ENCODE data around the gene KCTD15.

DNA sequence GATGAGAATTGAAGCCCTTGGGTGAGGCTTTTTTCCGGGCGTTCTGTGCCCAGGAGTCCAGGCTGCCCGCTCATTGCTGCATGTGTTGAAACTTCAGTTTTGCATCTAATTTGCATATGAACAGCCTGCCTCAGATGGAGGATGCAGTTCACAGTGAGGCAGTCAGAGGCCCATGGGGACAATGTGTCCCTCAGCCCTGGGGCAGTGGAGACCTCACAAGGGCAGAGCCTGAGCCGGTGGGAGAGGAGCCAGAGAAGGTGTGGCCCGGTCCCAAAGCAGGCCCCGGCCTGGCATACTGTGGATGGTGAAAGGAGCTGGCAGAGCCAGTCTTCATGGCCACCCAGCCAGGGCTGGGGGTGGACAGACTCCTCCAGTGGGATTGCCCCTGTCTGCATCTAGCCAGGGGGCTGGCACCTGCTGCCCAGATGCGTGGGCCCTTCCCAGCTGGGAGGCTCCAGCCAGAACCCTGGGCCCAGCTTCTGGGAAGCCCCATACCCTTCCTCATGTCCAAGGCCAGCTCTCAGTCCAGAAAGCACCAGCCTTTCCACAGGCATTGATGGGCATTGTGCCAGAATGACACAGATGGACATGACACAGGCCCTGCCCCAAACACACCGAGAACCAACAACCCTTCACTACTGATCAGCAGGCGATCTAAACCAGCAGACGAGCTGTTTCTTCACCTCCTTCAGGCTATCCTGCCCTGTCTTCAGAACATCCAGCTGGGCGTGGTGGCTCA, 32.9 kb upstream of the KCTD15 start:
- TF ChIP-seq, protein P1, sequence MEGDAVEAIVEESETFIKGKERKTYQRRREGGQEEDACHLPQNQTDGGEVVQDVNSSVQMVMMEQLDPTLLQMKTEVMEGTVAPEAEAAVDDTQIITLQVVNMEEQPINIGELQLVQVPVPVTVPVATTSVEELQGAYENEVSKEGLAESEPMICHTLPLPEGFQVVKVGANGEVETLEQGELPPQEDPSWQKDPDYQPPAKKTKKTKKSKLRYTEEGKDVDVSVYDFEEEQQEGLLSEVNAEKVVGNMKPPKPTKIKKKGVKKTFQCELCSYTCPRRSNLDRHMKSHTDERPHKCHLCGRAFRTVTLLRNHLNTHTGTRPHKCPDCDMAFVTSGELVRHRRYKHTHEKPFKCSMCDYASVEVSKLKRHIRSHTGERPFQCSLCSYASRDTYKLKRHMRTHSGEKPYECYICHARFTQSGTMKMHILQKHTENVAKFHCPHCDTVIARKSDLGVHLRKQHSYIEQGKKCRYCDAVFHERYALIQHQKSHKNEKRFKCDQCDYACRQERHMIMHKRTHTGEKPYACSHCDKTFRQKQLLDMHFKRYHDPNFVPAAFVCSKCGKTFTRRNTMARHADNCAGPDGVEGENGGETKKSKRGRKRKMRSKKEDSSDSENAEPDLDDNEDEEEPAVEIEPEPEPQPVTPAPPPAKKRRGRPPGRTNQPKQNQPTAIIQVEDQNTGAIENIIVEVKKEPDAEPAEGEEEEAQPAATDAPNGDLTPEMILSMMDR (conservative IDR thresholded peaks at IDR 0.05) = no peak
- TF ChIP-seq EZH2 (IDR thresholded peaks at IDR 0.05; ENCODE audit: low read depth) = no peak
